ENCODE data around the gene SPRR4. TPM values are rescaled to one million over a fixed set of nuclear protein-coding genes. Genes with fewer than 3 reads are reported as not detected.

The SPRR4 gene
- total RNA-seq: 17.7 TPM

- DNase-seq: no peak
Observed at GRCh38 chr1:152970495-152970894, at the start of gene SPRR4. Gene SPRR4, plus strand, starts transcription at chr1:152970648. Its CDS starts 1,243 bp downstream, at chr1:152971891.

- no peak for DNase-seq
Observed at GRCh38 chr1:152924191-152924590, 46.3 kb upstream of the SPRR4 start.

GRCh38 chr1:152926091-152926490 is 44.4 kb upstream of the SPRR4 start:
- DNase-seq: no peak

GRCh38 chr1:152928671-152929070 is 41.8 kb upstream of the SPRR4 start:
- no peak for DNase-seq

- DNase-seq: no peak
Observed at GRCh38 chr1:152932170-152932811, 38.2 kb upstream of the SPRR4 start.

- DNase-seq: no peak
Observed at GRCh38 chr1:152933196-152933595, 37.3 kb upstream of the SPRR4 start.

GRCh38 chr1:152940614-152941013 is 29.8 kb upstream of the SPRR4 start:
- DNase-seq: no peak

- no peak for DNase-seq
Observed at GRCh38 chr1:152941037-152941711, 29.3 kb upstream of the SPRR4 start.

GRCh38 chr1:152942161-152942560 is 28.3 kb upstream of the SPRR4 start:
- DNase-seq: no peak

GRCh38 chr1:152946248-152946647 is 24.2 kb upstream of the SPRR4 start:
- no peak for DNase-seq

GRCh38 chr1:152946651-152947256 is 23.7 kb upstream of the SPRR4 start, which contains the start of gene SPRR5:
Gene SPRR5, plus strand, starts transcription at chr1:152947206. Its CDS starts 1,349 bp downstream, at chr1:152948555.
- no peak for DNase-seq

- DNase-seq: no peak
Observed at GRCh38 chr1:152951711-152952110, 18.7 kb upstream of the SPRR4 start.

GRCh38 chr1:152953761-152954160 is 16.7 kb upstream of the SPRR4 start:
- no peak for DNase-seq

GRCh38 chr1:152954436-152954835 is 16.0 kb upstream of the SPRR4 start:
- DNase-seq: no peak

- DNase-seq: no peak
Observed at GRCh38 chr1:152957561-152957960, 12.9 kb upstream of the SPRR4 start.

GRCh38 chr1:152959273-152959672 is 11.2 kb upstream of the SPRR4 start:
- DNase-seq: no peak

- no peak for DNase-seq
Observed at GRCh38 chr1:152959801-152960451, 10.5 kb upstream of the SPRR4 start.

- DNase-seq: no peak
Observed at GRCh38 chr1:152960452-152961044, 9.9 kb upstream of the SPRR4 start.

- no peak for DNase-seq
Observed at GRCh38 chr1:152961226-152961891, 9.1 kb upstream of the SPRR4 start.

GRCh38 chr1:152962876-152963415 is 7.5 kb upstream of the SPRR4 start:
- no peak for DNase-seq

- no peak for DNase-seq
Observed at GRCh38 chr1:152964536-152964935, 5.9 kb upstream of the SPRR4 start.

- DNase-seq: no peak
Observed at GRCh38 chr1:152965853-152966252, 4.6 kb upstream of the SPRR4 start.

Measured in skin of body (tissue), 2 donors.